HG03039 (cell line): ENCODE results near the gene S100A10.

Experiments
- ATAC-seq: cut with Tn5 transposase; IDR thresholded peaks from one replicate; pipeline ENCODE4 v1.9.1; 2021; ENCODE audit warnings: mild to moderate bottlenecking, moderate library complexity; ENCODE audit not compliant: unreplicated experiment

S100A10 gene

GRCh38 chr1:151939141-151939540, 54.5 kb downstream of the S100A10 start:
- no peak for ATAC-seq

- ATAC-seq = no peak
Measured at GRCh38 chr1:151936653-151937052, 57.0 kb downstream of the S100A10 start.

- no peak for ATAC-seq
Measured at GRCh38 chr1:151935894-151936602, 57.6 kb downstream of the S100A10 start.

GRCh38 chr1:151935154-151935553, 58.5 kb downstream of the S100A10 start:
- ATAC-seq = no peak

- no peak for ATAC-seq
Measured at GRCh38 chr1:151934048-151934493, 59.6 kb downstream of the S100A10 start.
